DND-41 (cell line): ENCODE results near the gene HS3ST3B1.

Experiments used
- EZH2 ChIP-seq: IDR thresholded peaks from 3 replicates; pipeline ENCODE4 v1.6.1; 2012; ENCODE audit warnings: borderline replicate concordance, low read depth, mild to moderate bottlenecking, moderate library complexity, low read length, inconsistent platforms; ENCODE audit not compliant: severe bottlenecking
- TF ChIP-seq, protein P1 (sequence below): IDR thresholded peaks from 2 replicates; pipeline ENCODE4 v1.5.1; 2012; ENCODE audit warnings: borderline replicate concordance, low read length, moderate library complexity, mild to moderate bottlenecking; ENCODE audit not compliant: poor library complexity, severe bottlenecking; ENCODE audit errors: extremely low read depth

DNA sequence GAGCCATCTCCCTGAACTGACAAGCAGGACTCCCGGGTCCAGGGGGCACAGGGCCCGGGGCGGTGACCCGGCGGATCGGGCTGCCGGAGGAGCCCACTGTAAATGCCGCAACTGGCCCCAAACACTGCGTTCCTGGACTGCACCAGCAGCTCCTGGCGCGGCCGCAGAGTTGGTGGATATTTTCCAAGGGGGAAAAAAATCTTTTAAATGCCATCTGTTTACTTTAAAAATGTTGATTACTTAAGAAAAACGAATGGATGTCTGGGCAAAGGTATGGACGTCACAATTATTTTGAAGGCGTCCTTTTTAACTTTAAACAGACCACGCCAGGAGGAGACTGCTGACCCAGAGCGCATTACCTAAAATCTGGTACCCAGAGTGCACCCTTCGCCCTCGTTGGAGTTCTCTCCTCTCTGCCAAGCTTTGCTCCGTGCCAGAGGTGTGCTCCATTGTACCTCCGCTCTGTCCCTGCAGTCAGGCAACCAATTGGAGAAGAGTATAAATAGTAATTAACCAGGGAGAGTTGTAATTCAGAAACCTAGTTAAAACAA, 3.4 kb downstream of the HS3ST3B1 start:
- TF ChIP-seq, protein P1, sequence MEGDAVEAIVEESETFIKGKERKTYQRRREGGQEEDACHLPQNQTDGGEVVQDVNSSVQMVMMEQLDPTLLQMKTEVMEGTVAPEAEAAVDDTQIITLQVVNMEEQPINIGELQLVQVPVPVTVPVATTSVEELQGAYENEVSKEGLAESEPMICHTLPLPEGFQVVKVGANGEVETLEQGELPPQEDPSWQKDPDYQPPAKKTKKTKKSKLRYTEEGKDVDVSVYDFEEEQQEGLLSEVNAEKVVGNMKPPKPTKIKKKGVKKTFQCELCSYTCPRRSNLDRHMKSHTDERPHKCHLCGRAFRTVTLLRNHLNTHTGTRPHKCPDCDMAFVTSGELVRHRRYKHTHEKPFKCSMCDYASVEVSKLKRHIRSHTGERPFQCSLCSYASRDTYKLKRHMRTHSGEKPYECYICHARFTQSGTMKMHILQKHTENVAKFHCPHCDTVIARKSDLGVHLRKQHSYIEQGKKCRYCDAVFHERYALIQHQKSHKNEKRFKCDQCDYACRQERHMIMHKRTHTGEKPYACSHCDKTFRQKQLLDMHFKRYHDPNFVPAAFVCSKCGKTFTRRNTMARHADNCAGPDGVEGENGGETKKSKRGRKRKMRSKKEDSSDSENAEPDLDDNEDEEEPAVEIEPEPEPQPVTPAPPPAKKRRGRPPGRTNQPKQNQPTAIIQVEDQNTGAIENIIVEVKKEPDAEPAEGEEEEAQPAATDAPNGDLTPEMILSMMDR: no peak
- TF ChIP-seq EZH2: no peak
